ENCODE data around the gene MYOCD. TPM values are rescaled to one million over a fixed set of nuclear protein-coding genes. Genes with fewer than 3 reads are reported as not detected.

The MYOCD gene
- total RNA-seq, 1 experiment from 2014 or later = 2.6 TPM

DNA sequence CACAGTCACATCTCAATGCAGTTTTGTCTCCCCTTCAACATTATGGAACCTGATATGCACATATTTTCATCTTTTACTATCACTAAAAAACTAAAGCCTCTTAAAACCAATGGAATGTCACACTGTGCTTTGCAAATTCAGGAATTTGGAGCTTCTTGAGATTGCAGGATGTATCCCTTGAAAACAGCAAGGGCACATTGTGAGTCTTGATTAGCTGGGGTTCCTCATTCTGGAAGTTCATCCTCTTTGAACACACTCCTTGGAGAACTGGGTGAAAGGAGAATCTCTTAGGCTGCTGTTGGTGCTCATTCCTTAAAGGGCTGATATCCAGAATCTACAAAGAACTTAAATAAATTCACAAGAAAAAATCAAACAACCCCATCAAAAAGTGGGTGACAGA is 21.1 kb upstream of the MYOCD start:
- H3K4me1 ChIP-seq = no peaks in the 10 kb centered on the region
- H3K4me3 Mint-ChIP-seq (ENCODE audit: unreplicated experiment) = no peak overlapping the region
- no peaks in the 10 kb centered on the region for H3K9me3 Mint-ChIP-seq (ENCODE audit: unreplicated experiment)
- H3K27me3 Mint-ChIP-seq (ENCODE audit: insufficient read depth, unreplicated experiment) = no peaks in the 10 kb centered on the region
- DNase-seq = no peak
- BruUV-seq (replicated peaks) = no TSS peak
- H3K27ac Mint-ChIP-seq (ENCODE audit: unreplicated experiment) = no peak overlapping the region
- no peaks in the 10 kb centered on the region for H3K36me3 ChIP-seq (ENCODE audit: control insufficient read depth, insufficient read depth, low read length)
- no peaks in the 10 kb centered on the region for H3K4me1 Mint-ChIP-seq (ENCODE audit: low read depth, unreplicated experiment)
- POLR2A ChIA-PET = no interaction called here
- no peaks in the 10 kb centered on the region for H3K9me3 ChIP-seq
- CTCF ChIA-PET = no interaction called here
- no peaks in the 10 kb centered on the region for H3K27me3 ChIP-seq (replicated peaks; ENCODE audit: control insufficient read depth, insufficient read depth, low read length)
- TF ChIP-seq, protein P1, sequence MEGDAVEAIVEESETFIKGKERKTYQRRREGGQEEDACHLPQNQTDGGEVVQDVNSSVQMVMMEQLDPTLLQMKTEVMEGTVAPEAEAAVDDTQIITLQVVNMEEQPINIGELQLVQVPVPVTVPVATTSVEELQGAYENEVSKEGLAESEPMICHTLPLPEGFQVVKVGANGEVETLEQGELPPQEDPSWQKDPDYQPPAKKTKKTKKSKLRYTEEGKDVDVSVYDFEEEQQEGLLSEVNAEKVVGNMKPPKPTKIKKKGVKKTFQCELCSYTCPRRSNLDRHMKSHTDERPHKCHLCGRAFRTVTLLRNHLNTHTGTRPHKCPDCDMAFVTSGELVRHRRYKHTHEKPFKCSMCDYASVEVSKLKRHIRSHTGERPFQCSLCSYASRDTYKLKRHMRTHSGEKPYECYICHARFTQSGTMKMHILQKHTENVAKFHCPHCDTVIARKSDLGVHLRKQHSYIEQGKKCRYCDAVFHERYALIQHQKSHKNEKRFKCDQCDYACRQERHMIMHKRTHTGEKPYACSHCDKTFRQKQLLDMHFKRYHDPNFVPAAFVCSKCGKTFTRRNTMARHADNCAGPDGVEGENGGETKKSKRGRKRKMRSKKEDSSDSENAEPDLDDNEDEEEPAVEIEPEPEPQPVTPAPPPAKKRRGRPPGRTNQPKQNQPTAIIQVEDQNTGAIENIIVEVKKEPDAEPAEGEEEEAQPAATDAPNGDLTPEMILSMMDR (IDR thresholded peaks at IDR 0.05; ENCODE audit: insufficient read depth in 1 of 2, low read depth in 1 of 2, low read length in 1 of 2, severe bottlenecking in 1 of 2, unreplicated experiment in 1 of 2) = no peak
- intact Hi-C loops (cut with micrococcal nuclease; ENCODE audit: unreplicated experiment) = no loop called here
- H3K36me3 Mint-ChIP-seq (ENCODE audit: insufficient read depth, unreplicated experiment) = peaks cover 3% of the 10 kb centered on the region
- no peak overlapping the region for H3K4me3 ChIP-seq (ENCODE audit: low read depth, low read length)

DNA sequence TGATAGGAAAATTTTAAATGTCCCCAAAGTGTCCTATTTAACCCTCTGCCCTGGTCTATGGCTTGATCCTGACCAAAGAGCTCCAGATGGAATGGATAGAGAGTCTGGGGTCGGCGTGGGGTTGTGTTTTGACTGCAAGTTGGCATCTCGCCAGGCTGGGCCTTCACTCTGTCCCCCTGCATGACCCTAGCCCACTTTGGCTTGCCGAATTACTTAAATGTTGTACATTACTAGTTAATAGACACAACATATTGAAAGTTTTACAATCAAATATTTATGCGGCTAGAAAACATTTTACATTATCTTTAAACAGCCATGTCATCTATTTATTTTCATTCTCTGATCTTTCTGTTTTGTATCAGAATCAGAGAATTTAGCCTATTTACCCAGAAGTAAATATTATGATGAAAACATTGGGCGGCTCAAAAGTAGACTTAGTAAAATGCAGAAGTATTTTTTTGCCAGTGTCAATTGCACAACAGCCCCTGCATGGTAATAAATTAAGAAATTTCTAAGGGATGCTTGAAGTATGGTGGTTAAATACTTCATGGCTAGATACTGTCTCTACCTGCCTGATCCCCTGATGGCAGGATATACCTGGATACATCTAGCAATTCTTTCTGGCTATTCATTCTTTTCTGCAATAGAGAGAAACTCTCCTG is 18.8 kb upstream of the MYOCD start:
- no peak for DNase-seq
- intact Hi-C loops (cut with micrococcal nuclease; ENCODE audit: unreplicated experiment) = no loop called here
- H3K27me3 ChIP-seq (replicated peaks; ENCODE audit: control insufficient read depth, insufficient read depth, low read length) = no peaks in the 10 kb centered on the region
- H3K9me3 ChIP-seq = no peaks in the 10 kb centered on the region
- ChIA-PET CTCF (no interaction called here), POLR2A (no interaction called here)
- no peaks in the 10 kb centered on the region for H3K36me3 ChIP-seq (ENCODE audit: control insufficient read depth, insufficient read depth, low read length)
- Mint-ChIP-seq H3K27ac (ENCODE audit: unreplicated experiment) (no peak overlapping the region), H3K36me3 (ENCODE audit: insufficient read depth, unreplicated experiment) (peaks cover 6% of the 10 kb centered on the region), H3K27me3 (ENCODE audit: insufficient read depth, unreplicated experiment) (no peaks in the 10 kb centered on the region), H3K9me3 (ENCODE audit: unreplicated experiment) (no peaks in the 10 kb centered on the region), H3K4me1 (ENCODE audit: low read depth, unreplicated experiment) (no peaks in the 10 kb centered on the region), H3K4me3 (ENCODE audit: unreplicated experiment) (no peak overlapping the region)
- H3K4me1 ChIP-seq = no peaks in the 10 kb centered on the region
- TF ChIP-seq, protein P1 (IDR thresholded peaks at IDR 0.05; ENCODE audit: insufficient read depth in 1 of 2, low read depth in 1 of 2, low read length in 1 of 2, severe bottlenecking in 1 of 2, unreplicated experiment in 1 of 2) = no peak
- no TSS peak for BruUV-seq (replicated peaks)
- no peak overlapping the region for H3K4me3 ChIP-seq (ENCODE audit: low read depth, low read length)

DNA sequence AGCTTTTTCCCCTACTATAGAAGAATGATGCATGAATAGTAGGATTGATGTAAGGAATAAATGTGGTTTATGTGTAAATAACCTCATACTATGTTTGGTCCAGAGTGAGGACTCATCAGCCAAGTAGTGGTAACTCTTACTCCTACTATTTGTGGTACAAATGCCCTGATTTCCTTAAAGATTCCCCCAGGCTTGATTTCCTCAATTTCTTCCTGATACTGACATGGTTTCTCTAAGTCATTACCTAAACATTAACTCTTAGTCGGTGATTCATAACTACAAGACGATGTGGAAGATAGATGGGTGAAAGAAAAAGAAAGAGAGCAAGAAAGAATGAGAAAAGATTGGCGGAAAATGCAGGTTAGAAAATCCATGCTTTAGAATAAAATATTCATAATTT is 17.2 kb upstream of the MYOCD start:
- DNase-seq = no peak
- POLR2A ChIA-PET = no interaction called here
- Mint-ChIP-seq H3K4me1 (ENCODE audit: low read depth, unreplicated experiment) (no peaks in the 10 kb centered on the region), H3K9me3 (ENCODE audit: unreplicated experiment) (no peaks in the 10 kb centered on the region), H3K36me3 (ENCODE audit: insufficient read depth, unreplicated experiment) (peaks cover 6% of the 10 kb centered on the region), H3K27me3 (ENCODE audit: insufficient read depth, unreplicated experiment) (no peaks in the 10 kb centered on the region), H3K27ac (ENCODE audit: unreplicated experiment) (no peak overlapping the region), H3K4me3 (ENCODE audit: unreplicated experiment) (no peak overlapping the region)
- H3K4me1 ChIP-seq = no peaks in the 10 kb centered on the region
- H3K36me3 ChIP-seq (ENCODE audit: control insufficient read depth, insufficient read depth, low read length) = no peaks in the 10 kb centered on the region
- no peak overlapping the region for H3K4me3 ChIP-seq (ENCODE audit: low read depth, low read length)
- no peaks in the 10 kb centered on the region for H3K27me3 ChIP-seq (replicated peaks; ENCODE audit: control insufficient read depth, insufficient read depth, low read length)
- H3K9me3 ChIP-seq = no peaks in the 10 kb centered on the region
- intact Hi-C loops (cut with micrococcal nuclease; ENCODE audit: unreplicated experiment) = no loop called here
- no TSS peak for BruUV-seq (replicated peaks)
- CTCF ChIA-PET = no interaction called here
- TF ChIP-seq, protein P1 (IDR thresholded peaks at IDR 0.05; ENCODE audit: insufficient read depth in 1 of 2, low read depth in 1 of 2, low read length in 1 of 2, severe bottlenecking in 1 of 2, unreplicated experiment in 1 of 2) = no peak
